ENCODE measurements around the gene P2RX2. TPM values are rescaled to one million over a fixed set of nuclear protein-coding genes. Genes with fewer than 3 reads are reported as not detected.

The P2RX2 gene
- total and polyA plus RNA-seq, 3 donors from 2014 or later, result 2.2 to 3.0 (median 2.7) TPM

DNA sequence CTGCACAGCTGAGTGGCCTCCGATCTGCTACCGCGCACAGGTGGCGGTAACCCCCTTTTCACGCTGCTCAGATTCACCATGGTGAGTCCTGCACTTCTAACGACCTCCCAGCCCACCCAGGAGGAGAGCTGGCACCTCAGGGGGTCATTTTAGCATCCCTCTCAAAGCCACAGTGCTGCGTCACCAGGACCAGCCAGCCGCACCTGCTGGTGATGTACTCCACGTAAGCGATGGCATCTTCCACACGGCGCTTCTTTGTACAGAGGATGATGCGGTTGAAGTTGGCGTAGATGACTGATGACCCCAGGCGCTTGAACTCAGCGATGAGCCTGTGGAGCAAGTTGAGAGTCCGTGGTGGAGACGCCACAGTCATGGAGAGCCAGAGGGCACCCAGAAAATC is 19.2 kb downstream of the P2RX2 start:
- Histone ChIP-seq H3K4me3 (no peak overlapping the region), H3K27ac (no peak overlapping the region), H3K4me1 (no peaks in the 10 kb centered on the region), H3K9me3 (no peaks in the 10 kb centered on the region), H3K27me3 (no peaks in the 10 kb centered on the region), H3K36me3 (ENCODE audit: low read depth, missing control alignments) (no peaks in the 10 kb centered on the region)
- intact Hi-C loops (cut with DNase I; ENCODE audit: low total_unique reads), result no loop called here
- DNase-seq, result no peak
- 88 to 93% methylated on average over 17 to 18 of the region's 18 CpGs for WGBS, 2 donors
- no peak for TF ChIP-seq POLR2A (IDR thresholded peaks at IDR 0.05)
- TF ChIP-seq, protein P1, sequence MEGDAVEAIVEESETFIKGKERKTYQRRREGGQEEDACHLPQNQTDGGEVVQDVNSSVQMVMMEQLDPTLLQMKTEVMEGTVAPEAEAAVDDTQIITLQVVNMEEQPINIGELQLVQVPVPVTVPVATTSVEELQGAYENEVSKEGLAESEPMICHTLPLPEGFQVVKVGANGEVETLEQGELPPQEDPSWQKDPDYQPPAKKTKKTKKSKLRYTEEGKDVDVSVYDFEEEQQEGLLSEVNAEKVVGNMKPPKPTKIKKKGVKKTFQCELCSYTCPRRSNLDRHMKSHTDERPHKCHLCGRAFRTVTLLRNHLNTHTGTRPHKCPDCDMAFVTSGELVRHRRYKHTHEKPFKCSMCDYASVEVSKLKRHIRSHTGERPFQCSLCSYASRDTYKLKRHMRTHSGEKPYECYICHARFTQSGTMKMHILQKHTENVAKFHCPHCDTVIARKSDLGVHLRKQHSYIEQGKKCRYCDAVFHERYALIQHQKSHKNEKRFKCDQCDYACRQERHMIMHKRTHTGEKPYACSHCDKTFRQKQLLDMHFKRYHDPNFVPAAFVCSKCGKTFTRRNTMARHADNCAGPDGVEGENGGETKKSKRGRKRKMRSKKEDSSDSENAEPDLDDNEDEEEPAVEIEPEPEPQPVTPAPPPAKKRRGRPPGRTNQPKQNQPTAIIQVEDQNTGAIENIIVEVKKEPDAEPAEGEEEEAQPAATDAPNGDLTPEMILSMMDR (IDR thresholded peaks at IDR 0.05), result no peak

DNA sequence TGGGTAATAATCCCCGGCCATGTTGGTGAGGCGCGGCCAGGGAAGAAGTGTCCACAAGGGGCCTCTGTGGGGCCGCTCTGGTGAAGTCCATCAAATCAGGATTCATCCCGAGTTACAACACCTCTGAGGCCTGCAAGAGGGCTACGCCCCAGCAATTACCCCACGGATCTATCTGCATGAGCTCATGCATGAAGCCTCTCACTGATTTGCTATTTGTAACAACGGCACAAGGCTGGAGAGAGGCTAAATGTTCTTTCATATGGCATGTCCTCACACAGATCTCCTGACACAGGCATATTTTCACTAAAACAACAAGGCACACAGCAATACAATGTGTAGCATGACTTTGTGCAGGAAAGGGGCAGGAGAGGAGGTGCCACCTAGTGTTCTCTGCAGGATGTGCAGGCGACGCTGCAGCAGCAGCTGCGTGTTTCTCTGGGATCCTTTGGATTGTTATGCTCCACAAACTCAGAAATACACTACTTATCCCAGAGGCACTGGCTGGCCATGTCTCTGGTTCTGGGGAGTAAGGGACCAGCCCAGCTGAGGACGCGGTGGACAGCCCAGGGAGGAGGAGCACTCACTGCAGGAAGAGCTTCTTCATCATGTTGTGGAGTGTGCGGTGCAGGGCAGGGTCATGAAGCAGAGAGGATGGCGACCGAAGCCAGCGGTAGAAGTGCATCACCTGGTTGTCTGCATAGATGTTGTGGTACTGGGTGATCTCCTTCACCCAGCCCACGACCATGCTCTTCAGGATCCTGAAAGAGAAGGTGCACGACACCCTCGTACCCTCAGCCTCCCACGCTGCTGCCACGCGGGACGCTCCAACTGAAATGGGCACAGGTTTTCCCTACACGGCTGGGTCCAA is 20.2 kb downstream of the P2RX2 start:
- Histone ChIP-seq H3K36me3 (ENCODE audit: low read depth, missing control alignments) (no peaks in the 10 kb centered on the region), H3K4me1 (no peaks in the 10 kb centered on the region), H3K4me3 (no peak overlapping the region), H3K9me3 (no peaks in the 10 kb centered on the region), H3K27me3 (no peaks in the 10 kb centered on the region), H3K27ac (no peak overlapping the region)
- WGBS, 2 donors, result 77 to 79% methylated on average over 25 of the region's 25 CpGs
- TF ChIP-seq, protein P1 (IDR thresholded peaks at IDR 0.05), result peak in 2 of 3 experiments; percentile 58 to 63
- TF ChIP-seq POLR2A (IDR thresholded peaks at IDR 0.05), result no peak
- DNase-seq, result peak; percentile 52
- intact Hi-C loops (cut with DNase I; ENCODE audit: low total_unique reads), result no loop called here

DNA sequence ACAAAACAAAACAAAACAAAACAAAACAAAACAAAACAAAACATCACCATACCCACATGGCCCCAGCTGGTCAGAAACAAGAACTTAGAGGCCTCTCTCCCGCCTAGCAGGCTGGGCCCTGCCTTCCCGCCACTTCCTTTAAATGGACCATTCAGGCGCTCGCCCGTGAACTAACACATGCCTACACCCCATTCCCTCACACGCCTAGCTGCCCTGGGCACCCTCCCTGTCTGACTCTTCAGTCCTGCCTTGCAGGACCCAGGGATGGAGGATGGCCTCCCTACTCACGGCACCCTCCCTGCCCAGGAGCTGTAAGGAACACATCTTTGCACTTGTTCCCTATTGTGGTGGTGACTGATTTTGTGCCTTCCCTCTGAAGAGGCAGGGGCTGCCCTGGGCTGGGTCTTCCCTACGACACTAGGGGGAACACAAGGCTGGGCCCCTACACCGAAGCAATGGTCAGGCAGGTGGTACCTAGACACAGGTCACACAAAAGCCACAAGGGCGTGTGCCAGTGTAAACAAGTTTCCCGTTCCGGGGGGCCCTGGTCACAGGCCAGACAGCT is 21.5 kb downstream of the P2RX2 start:
- no peak for DNase-seq
- 91 to 94% methylated on average over 7 to 12 of the region's 12 CpGs for WGBS, 2 donors
- H3K36me3 ChIP-seq (ENCODE audit: low read depth, missing control alignments), result no peaks in the 10 kb centered on the region
- intact Hi-C loops (cut with DNase I; ENCODE audit: low total_unique reads), result no loop called here
- H3K27me3 ChIP-seq, result no peaks in the 10 kb centered on the region
- H3K27ac ChIP-seq, result no peak overlapping the region
- H3K9me3 ChIP-seq, result no peaks in the 10 kb centered on the region
- H3K4me1 ChIP-seq, result no peaks in the 10 kb centered on the region
- no peak overlapping the region for H3K4me3 ChIP-seq
- TF ChIP-seq, protein P1 (IDR thresholded peaks at IDR 0.05), result no peak
- TF ChIP-seq POLR2A (IDR thresholded peaks at IDR 0.05), result no peak

DNA sequence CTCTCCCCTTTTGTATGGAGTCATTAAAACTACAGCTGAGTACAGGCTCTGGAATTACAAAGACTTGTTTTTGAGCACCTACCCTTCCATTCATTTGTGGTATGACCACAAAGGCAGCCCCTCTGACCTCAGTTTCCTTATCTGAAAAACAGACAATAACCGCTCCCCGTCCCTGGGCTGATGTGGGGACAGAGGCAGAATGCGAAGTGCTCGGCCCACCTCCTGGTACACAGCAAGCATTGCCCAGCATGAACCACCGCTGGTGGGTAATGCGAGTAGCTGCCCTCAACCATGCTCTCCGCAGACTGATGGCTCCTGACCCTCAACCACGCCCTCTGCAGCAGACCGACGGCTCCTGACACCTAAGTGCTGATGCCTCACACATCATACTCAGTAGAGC is 22.4 kb downstream of the P2RX2 start:
- no peaks in the 10 kb centered on the region for H3K4me1 ChIP-seq
- DNase-seq, result no peak
- no peaks in the 10 kb centered on the region for H3K9me3 ChIP-seq
- 78 to 90% methylated on average over 10 of the region's 10 CpGs for WGBS, 2 donors
- no peak overlapping the region for H3K27ac ChIP-seq
- no peaks in the 10 kb centered on the region for H3K27me3 ChIP-seq
- no peaks in the 10 kb centered on the region for H3K36me3 ChIP-seq (ENCODE audit: low read depth, missing control alignments)
- intact Hi-C loops (cut with DNase I; ENCODE audit: low total_unique reads), result no loop called here
- TF ChIP-seq POLR2A (IDR thresholded peaks at IDR 0.05), result no peak
- TF ChIP-seq, protein P1 (IDR thresholded peaks at IDR 0.05), result no peak
- no peak overlapping the region for H3K4me3 ChIP-seq
